Muscle layer of colon (tissue), 2 donors: ENCODE measurements around the gene ENG.
"Not testable (repeated sequence)": the region's sequence is repeated elsewhere in the genome, so short reads cannot be mapped to it uniquely, and the experiment has no call there.

Experiments
- H3K27ac ChIP-seq: one replicate; pipeline ENCODE4 v1.7.0; 2013; ENCODE audit warnings: low read depth, mild to moderate bottlenecking, low read length, moderate library complexity
- H3K27me3 ChIP-seq, 2 donors: one replicate each; pipeline ENCODE4 v1.7.0; 2013; ENCODE audit warnings: low read length in 2 of 2, mild to moderate bottlenecking in 2 of 2; ENCODE audit not compliant: insufficient read depth in 2 of 2, control insufficient read depth in 1 of 2
- H3K36me3 ChIP-seq: one replicate; pipeline ENCODE4 v1.7.0; 2013; ENCODE audit warnings: mild to moderate bottlenecking, low read length; ENCODE audit not compliant: insufficient read depth
- H3K4me1 ChIP-seq: one replicate; pipeline ENCODE4 v1.7.0; 2013; ENCODE audit warnings: mild to moderate bottlenecking, low read length; ENCODE audit not compliant: insufficient read depth
- H3K4me3 ChIP-seq, 2 donors: one replicate each; pipeline ENCODE4 v1.7.0; 2013; ENCODE audit warnings: low read length in 2 of 2, low read depth in 1 of 2, mild to moderate bottlenecking in 1 of 2, moderate library complexity in 1 of 2
- H3K9ac ChIP-seq: one replicate; pipeline ENCODE4 v1.7.0; 2013; ENCODE audit warnings: low read length
- H3K9me3 ChIP-seq: one replicate; pipeline ENCODE4 v1.7.0; 2013; ENCODE audit warnings: mild to moderate bottlenecking, low read length
- donor health status: abdominal sarcoma.
- donor health status: Adenocarcinoma of cecum.

The ENG gene

DNA sequence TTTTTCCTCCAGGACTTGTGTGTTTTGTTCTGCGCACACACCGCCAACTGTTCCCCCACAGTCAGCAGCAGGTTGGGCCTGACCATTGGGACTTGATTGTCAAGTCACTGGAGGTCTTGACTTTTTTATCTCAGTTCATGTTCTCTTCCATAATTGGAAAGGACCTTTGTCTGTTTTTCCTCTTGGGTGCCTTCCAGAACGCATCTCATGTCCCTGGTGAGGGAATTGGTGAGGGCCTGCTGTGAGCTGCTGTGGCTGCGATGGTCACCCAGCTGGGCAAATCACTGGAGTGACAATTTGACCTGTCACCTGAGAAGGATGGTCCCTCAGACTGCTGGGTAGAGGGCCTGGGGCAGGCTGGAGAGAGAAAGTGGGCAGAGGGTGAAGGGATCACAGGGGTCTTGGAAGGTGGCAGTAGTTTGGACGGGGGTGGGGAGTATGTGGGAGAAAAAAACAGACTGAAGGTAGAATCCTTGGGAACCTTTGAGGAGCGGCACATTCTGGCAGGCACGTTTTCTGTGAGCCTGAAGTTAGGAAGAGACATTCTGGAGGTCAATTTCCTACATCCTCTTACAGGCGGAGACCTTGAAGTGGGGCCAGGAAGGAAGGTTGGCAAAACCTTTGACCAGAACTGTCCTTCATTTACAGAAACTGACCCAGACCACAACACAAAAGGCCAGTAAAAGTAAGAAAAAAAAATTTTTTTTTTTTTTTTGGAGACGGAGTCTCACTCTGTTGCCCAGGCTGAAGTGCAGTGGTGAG, 64.2 kb downstream of the ENG start:
- H3K27me3 ChIP-seq = no peaks in the 10 kb centered on the region
- peaks cover 46% of the 10 kb centered on the region for H3K36me3 ChIP-seq
- H3K4me3 ChIP-seq = no peak overlapping the region
- H3K27ac ChIP-seq = no peak overlapping the region
- H3K9me3 ChIP-seq = no peaks in the 10 kb centered on the region
- H3K9ac ChIP-seq = no peak overlapping the region
- peaks cover 15% of the 10 kb centered on the region for H3K4me1 ChIP-seq

DNA sequence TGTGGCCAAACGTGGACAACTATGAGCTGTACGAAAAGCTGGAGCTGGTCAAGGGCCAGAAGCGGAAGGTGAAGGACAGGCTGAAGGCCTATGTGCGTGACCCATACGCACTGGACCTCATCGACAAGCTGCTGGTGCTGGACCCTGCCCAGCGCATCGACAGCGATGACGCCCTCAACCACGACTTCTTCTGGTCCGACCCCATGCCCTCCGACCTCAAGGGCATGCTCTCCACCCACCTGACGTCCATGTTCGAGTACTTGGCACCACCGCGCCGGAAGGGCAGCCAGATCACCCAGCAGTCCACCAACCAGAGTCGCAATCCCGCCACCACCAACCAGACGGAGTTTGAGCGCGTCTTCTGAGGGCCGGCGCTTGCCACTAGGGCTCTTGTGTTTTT, 65.3 kb downstream of the ENG start:
- H3K4me1 ChIP-seq = peaks cover 20% of the 10 kb centered on the region
- H3K9me3 ChIP-seq = no peaks in the 10 kb centered on the region
- no peak overlapping the region for H3K27ac ChIP-seq
- H3K9ac ChIP-seq = no peak overlapping the region
- peaks cover 46% of the 10 kb centered on the region for H3K36me3 ChIP-seq
- H3K27me3 ChIP-seq = no peaks in the 10 kb centered on the region
- no peak overlapping the region for H3K4me3 ChIP-seq

- H3K27me3 ChIP-seq = no peaks in the 10 kb centered on the region
- H3K9ac ChIP-seq = no peak overlapping the region
- peaks cover 20% of the 10 kb centered on the region for H3K4me1 ChIP-seq
- H3K27ac ChIP-seq = no peak overlapping the region
- H3K4me3 ChIP-seq = no peak overlapping the region
- H3K36me3 ChIP-seq = peaks cover 46% of the 10 kb centered on the region
- no peaks in the 10 kb centered on the region for H3K9me3 ChIP-seq
These were observed 66.0 kb downstream of the ENG start for GRCh38 chr9:127788337-127789011.

- Histone ChIP-seq H3K9ac (peak overlapping the region; percentile 39), H3K9me3 (no peaks in the 10 kb centered on the region), H3K4me3 (peak overlapping the region; percentile 71 to 99), H3K36me3 (peaks cover 46% of the 10 kb centered on the region), H3K27me3 (no peaks in the 10 kb centered on the region), H3K4me1 (peaks cover 20% of the 10 kb centered on the region), H3K27ac (peak overlapping the region; percentile 97)
These were observed 67.7 kb downstream of the ENG start for GRCh38 chr9:127786773-127787104.

DNA sequence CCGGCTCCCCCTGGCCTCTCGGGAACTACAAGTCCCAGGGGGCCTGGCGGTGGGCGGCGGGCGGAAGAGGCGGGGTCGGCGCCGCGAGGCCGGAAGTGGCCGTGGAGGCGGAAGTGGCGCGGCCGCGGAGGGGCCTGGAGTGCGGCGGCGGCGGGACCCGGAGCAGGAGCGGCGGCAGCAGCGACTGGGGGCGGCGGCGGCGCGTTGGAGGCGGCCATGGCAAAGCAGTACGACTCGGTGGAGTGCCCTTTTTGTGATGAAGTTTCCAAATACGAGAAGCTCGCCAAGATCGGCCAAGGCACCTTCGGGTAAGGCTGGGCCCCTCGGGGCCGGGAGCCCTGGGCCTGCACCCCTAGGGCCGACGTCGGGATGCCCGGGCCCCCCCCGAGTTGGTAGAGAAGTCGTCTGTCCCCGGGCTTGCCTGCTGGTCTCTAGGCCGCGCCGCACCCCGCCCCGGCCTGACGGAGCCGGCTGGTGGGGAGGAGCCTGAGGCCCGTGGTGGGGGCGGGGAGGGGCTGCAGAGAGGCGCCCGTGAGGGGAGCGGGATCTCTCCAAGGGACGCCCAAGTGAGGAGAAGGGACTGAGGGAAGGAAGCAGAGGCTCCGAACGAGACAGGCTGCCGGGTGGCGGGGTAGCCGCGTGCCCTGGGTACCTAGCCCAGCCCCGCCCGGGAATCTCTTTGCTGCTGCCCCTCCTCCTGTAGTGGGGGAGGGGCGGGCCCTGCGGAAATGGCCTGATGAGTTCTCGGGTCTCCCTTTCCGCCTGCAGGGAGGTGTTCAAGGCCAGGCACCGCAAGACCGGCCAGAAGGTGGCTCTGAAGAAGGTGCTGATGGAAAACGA, 68.3 kb downstream of the ENG start, which contains the start of gene CDK9:
TSS of gene CDK9 (plus strand) at position 102 of the 840 bp plus-strand sequence. CDS start at position 217, 115 bp downstream.
- peak within 1 kb of the TSS; percentile 71 to 99 for H3K4me3 ChIP-seq
- H3K9ac ChIP-seq = peak within 1 kb of the TSS; percentile 49
- H3K27me3 ChIP-seq = no peaks in the 10 kb centered on the region
- H3K4me1 ChIP-seq = peaks cover 20% of the 10 kb centered on the region
- H3K9me3 ChIP-seq = no peaks in the 10 kb centered on the region
- peaks cover 44% of the 10 kb centered on the region for H3K36me3 ChIP-seq
- peak within 1 kb of the TSS; percentile 97 for H3K27ac ChIP-seq

GRCh38 chr9:127785023-127785932, 69.2 kb downstream of the ENG start:
- peak overlapping the region; percentile 27 to 99 for H3K4me3 ChIP-seq
- H3K27ac ChIP-seq = peak overlapping the region; percentile 78
- no peaks in the 10 kb centered on the region for H3K27me3 ChIP-seq
- H3K36me3 ChIP-seq = peaks cover 35% of the 10 kb centered on the region
- peaks cover 20% of the 10 kb centered on the region for H3K4me1 ChIP-seq
- H3K9me3 ChIP-seq = no peaks in the 10 kb centered on the region
- H3K9ac ChIP-seq = peak overlapping the region; percentile 49

DNA sequence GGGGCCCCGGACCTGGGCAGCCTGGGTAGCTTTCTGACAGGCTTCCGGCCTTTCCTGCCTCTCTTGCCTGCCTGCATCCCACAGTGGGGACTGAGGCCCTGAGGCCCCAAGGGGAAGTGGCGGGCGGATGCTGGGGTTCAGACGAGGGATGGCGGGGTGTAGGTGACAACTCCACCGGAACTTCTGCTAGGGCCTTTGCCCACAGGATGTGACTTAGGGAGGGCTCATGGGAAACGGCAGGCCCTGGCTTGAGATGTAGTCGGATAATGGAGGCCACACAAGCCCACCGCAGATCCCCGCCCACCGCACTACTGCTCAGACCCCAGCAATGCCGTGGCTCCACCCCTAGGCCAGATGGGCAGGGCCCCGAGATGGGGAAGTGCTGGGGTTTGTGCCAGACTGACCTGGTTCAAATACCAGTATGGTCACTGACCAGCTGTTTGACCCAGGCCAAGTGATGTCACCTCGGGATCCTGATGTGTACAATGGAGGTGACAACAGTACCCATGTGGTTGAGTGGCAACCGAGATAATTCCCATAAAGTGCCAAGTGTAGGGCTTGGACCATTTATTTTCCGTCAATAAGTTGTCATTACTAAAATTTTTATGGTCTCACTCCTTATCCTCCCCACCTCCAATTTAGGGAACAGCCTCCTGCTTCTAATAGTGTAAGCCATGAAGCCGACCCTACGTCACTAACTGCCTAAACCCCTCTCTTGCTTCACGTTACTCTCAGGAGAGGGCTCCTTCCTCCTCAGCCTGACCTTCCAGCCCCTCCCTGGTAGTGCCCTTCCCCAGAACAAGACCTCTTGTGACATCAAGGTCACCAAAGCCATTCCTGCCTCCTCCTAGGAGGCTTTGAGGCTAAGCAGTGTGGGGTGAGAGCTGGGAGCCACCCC, 71.1 kb downstream of the ENG start:
- Histone ChIP-seq H3K9ac (no peak overlapping the region), H3K4me3 (no peak overlapping the region), H3K36me3 (peaks cover 17% of the 10 kb centered on the region), H3K27ac (no peak overlapping the region), H3K27me3 (no peaks in the 10 kb centered on the region), H3K4me1 (peaks cover 20% of the 10 kb centered on the region), H3K9me3 (no peaks in the 10 kb centered on the region)

- Histone ChIP-seq H3K27ac (no peak overlapping the region), H3K9me3 (no peaks in the 10 kb centered on the region), H3K9ac (no peak overlapping the region), H3K4me1 (peaks cover 8% of the 10 kb centered on the region), H3K27me3 (no peaks in the 10 kb centered on the region), H3K36me3 (peaks cover 1% of the 10 kb centered on the region), H3K4me3 (no peak overlapping the region)
These were observed 72.7 kb downstream of the ENG start for GRCh38 chr9:127781806-127782205.

DNA sequence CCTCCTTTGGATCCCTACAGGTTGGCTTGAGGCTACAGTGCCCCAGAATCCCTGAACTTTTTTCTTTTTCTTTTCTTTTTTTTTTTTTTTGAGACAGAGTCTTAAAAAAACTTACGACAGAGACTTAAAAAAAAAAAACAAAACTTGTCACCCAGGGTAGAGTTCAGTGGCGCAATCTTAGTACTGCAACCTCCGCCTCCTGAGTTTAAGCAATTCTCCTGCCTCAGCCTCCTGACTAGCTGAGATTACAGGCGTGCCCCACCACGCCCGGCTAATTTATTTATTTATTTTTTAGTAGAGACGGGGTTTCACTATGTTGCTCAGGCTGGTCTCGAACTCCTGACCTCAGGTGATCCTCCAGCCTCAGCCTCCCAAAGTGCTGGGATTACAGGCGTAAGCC, 73.5 kb downstream of the ENG start:
- H3K9me3 ChIP-seq, H3K4me3 ChIP-seq, H3K27ac ChIP-seq, H3K4me1 ChIP-seq, H3K9ac ChIP-seq, H3K36me3 ChIP-seq, H3K27me3 ChIP-seq: not testable (repeated sequence)
